ENCODE results near the gene NSUN2.

Gene NSUN2

DNA sequence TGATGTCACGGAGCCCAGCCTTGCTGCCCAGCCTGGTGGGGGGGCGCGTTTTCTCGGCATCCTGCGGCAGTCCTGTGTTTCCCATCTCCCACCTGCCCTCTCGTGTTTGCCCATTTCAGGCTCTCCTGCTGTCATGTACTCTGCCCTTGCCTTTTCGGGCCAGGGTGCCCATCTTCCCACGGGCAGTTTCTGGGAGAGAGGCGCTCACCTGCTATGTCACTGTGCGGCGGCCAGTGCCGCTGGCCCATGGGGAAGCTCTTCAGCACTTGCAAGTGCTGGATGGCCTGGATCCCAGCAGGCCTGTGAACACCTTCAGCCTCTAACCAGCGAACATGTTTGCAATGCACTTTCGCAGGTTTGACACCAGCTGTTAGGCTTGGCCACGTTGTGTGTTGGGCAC lies 33.9 kb upstream of the NSUN2 start:
- no peaks in the 10 kb centered on the region for H3K9me3 ChIP-seq (ENCODE audit: insufficient read depth, low read length)
- H3K79me2 ChIP-seq (ENCODE audit: low read length): no peaks in the 10 kb centered on the region
- TF ChIP-seq, protein P1, sequence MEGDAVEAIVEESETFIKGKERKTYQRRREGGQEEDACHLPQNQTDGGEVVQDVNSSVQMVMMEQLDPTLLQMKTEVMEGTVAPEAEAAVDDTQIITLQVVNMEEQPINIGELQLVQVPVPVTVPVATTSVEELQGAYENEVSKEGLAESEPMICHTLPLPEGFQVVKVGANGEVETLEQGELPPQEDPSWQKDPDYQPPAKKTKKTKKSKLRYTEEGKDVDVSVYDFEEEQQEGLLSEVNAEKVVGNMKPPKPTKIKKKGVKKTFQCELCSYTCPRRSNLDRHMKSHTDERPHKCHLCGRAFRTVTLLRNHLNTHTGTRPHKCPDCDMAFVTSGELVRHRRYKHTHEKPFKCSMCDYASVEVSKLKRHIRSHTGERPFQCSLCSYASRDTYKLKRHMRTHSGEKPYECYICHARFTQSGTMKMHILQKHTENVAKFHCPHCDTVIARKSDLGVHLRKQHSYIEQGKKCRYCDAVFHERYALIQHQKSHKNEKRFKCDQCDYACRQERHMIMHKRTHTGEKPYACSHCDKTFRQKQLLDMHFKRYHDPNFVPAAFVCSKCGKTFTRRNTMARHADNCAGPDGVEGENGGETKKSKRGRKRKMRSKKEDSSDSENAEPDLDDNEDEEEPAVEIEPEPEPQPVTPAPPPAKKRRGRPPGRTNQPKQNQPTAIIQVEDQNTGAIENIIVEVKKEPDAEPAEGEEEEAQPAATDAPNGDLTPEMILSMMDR (IDR thresholded peaks at IDR 0.05; ENCODE audit: low read depth, low read length): no peak
- no peak for TF ChIP-seq EZH2phosphoT487 (IDR thresholded peaks at IDR 0.05; ENCODE audit: low read depth)
- no peak overlapping the region for H2AFZ ChIP-seq (ENCODE audit: low read depth, low read length)
- no peaks in the 10 kb centered on the region for H4K20me1 ChIP-seq (ENCODE audit: insufficient read depth, low read length)
- H3K27me3 ChIP-seq (ENCODE audit: low read depth, low read length): no peaks in the 10 kb centered on the region
- H3K4me2 ChIP-seq (ENCODE audit: low read length): no peak overlapping the region
- H3K9ac ChIP-seq (ENCODE audit: low read length): no peak overlapping the region
- H3K4me1 ChIP-seq (ENCODE audit: low read length): no peaks in the 10 kb centered on the region
- H3K4me3 ChIP-seq (ENCODE audit: low read length): no peak overlapping the region
- H3K36me3 ChIP-seq (replicated peaks; ENCODE audit: low read depth, low read length): no peaks in the 10 kb centered on the region
- H3K27ac ChIP-seq (ENCODE audit: low read length): no peak overlapping the region

DNA sequence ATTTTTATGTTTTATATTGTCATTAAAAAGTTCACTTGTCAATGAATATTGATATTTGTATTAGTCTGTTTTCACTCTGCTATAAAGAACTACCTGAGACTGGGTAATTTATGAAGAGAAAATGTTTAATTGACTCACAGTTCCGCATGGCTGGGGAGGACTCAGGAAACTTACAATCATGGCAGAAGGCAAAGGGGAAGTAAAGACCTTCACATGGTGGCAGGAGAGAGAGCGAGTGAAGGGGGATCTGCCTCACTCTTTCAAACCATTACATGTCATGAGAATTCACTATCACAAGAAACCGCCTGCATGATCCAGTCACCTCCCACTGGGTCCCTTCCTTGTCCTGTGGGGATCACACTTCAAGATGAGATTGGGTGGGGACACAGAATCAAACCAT lies 27.8 kb upstream of the NSUN2 start:
- no peak overlapping the region for H3K9ac ChIP-seq (ENCODE audit: low read length)
- peaks cover 9% of the 10 kb centered on the region; the same call in 1 of the 2 replicates for H3K9me3 ChIP-seq (ENCODE audit: insufficient read depth, low read length)
- no peaks in the 10 kb centered on the region for H3K27me3 ChIP-seq (ENCODE audit: low read depth, low read length)
- peaks cover 20% of the 10 kb centered on the region for H3K4me1 ChIP-seq (ENCODE audit: low read length)
- no peaks in the 10 kb centered on the region for H4K20me1 ChIP-seq (ENCODE audit: insufficient read depth, low read length)
- H3K79me2 ChIP-seq (ENCODE audit: low read length): no peaks in the 10 kb centered on the region
- H3K4me3 ChIP-seq (ENCODE audit: low read length): peak overlapping the region; percentile 73
- peak overlapping the region; percentile 91 for H3K27ac ChIP-seq (ENCODE audit: low read length)
- peaks cover 21% of the 10 kb centered on the region for H3K36me3 ChIP-seq (replicated peaks; ENCODE audit: low read depth, low read length)
- peak overlapping the region; percentile 94 for H3K4me2 ChIP-seq (ENCODE audit: low read length)
- no peak overlapping the region for H2AFZ ChIP-seq (ENCODE audit: low read depth, low read length)
- TF ChIP-seq, protein P1 (IDR thresholded peaks at IDR 0.05; ENCODE audit: low read depth, low read length): no peak
- no peak for TF ChIP-seq EZH2phosphoT487 (IDR thresholded peaks at IDR 0.05; ENCODE audit: low read depth)

DNA sequence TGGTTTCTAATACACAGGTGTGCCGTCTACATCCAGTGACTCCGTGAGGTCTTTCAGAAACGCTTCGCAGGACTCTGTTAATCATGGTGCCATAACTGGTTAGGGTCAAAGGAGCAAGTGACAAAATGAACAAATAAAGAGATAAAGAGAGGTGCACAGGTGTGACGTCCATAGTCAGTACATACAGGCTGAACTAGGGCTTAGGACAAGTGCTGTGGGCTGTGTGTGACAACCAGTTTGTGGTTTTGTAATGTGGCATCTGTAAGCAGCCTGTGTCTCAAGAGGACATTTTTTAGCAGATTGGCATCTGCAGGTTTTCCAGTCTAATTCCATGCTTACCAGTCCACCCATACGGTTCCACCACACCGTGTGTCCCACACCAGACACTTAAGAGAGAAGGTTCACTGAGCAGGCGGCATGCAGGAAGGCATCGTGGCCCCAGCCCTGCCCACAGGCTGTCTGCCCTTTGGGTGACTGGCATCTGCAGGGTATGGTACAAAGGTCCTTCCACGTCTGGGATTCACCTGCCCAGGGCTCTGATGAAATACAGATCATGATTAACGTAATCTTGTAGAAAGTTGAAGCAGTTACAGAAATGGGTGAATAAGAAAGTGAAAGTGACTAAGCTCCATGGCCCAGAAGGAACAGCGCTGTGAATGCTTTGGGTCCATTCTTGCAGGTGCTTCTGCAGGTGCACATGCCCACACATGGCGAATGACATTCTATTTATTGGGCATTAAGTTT lies 27.3 kb upstream of the NSUN2 start:
- Histone ChIP-seq H3K9ac (ENCODE audit: low read length) (peak overlapping the region; percentile 46; the same call in 1 of the 2 replicates), H4K20me1 (ENCODE audit: insufficient read depth, low read length) (no peaks in the 10 kb centered on the region), H2AFZ (ENCODE audit: low read depth, low read length) (no peak overlapping the region), H3K36me3 (replicated peaks; ENCODE audit: low read depth, low read length) (peaks cover 27% of the 10 kb centered on the region), H3K9me3 (ENCODE audit: insufficient read depth, low read length) (peaks cover 9% of the 10 kb centered on the region; the same call in 1 of the 2 replicates), H3K79me2 (ENCODE audit: low read length) (no peaks in the 10 kb centered on the region), H3K4me1 (ENCODE audit: low read length) (peaks cover 20% of the 10 kb centered on the region), H3K4me3 (ENCODE audit: low read length) (peak overlapping the region; percentile 73), H3K27ac (ENCODE audit: low read length) (peak overlapping the region; percentile 91), H3K27me3 (ENCODE audit: low read depth, low read length) (no peaks in the 10 kb centered on the region), H3K4me2 (ENCODE audit: low read length) (peak overlapping the region; percentile 94)
- TF ChIP-seq, protein P1 (IDR thresholded peaks at IDR 0.05; ENCODE audit: low read depth, low read length): no peak
- TF ChIP-seq EZH2phosphoT487 (IDR thresholded peaks at IDR 0.05; ENCODE audit: low read depth): no peak

DNA sequence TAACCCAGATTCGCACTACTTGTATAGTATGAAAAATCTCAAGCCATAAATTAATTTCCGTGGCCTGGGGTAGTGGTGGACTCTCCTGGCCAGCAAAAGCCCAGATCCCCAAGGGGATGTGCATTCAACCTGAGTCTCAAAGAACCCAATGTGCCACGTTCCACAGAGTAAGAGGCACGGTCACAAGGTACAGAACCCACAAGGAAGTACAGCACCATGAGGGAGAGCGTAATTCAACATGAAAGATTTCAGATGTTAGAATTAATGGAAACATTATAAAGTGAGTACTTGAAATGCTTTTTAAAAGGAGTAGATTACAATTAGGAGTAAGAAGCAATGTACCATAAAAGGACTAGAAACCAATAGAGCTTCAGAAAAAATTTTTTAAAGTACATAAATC lies 23.8 kb upstream of the NSUN2 start:
- Histone ChIP-seq H3K9me3 (ENCODE audit: insufficient read depth, low read length) (peaks cover 9% of the 10 kb centered on the region; the same call in 1 of the 2 replicates), H3K36me3 (replicated peaks; ENCODE audit: low read depth, low read length) (peaks cover 30% of the 10 kb centered on the region), H3K9ac (ENCODE audit: low read length) (no peak overlapping the region), H3K27me3 (ENCODE audit: low read depth, low read length) (no peaks in the 10 kb centered on the region), H4K20me1 (ENCODE audit: insufficient read depth, low read length) (no peaks in the 10 kb centered on the region), H2AFZ (ENCODE audit: low read depth, low read length) (no peak overlapping the region), H3K4me3 (ENCODE audit: low read length) (no peak overlapping the region), H3K79me2 (ENCODE audit: low read length) (no peaks in the 10 kb centered on the region), H3K4me2 (ENCODE audit: low read length) (no peak overlapping the region), H3K27ac (ENCODE audit: low read length) (no peak overlapping the region), H3K4me1 (ENCODE audit: low read length) (peaks cover 25% of the 10 kb centered on the region)
- no peak for TF ChIP-seq EZH2phosphoT487 (IDR thresholded peaks at IDR 0.05; ENCODE audit: low read depth)
- TF ChIP-seq, protein P1 (IDR thresholded peaks at IDR 0.05; ENCODE audit: low read depth, low read length): no peak

Measured in OCI-LY3 (cell line).